ENCODE data around the gene CRHR1.
A peak's percentile ranks its signal among the peaks of the same experiment; 100 is the strongest.

Gene CRHR1

GRCh38 chr17:45783593-45784292 is 377 bp upstream of the CRHR1 start:
- no peaks in the 10 kb centered on the region for H3K4me1 ChIP-seq (ENCODE audit: insufficient read depth, low read length)
- peaks cover 0 to 38% of the 10 kb centered on the region in 2 donors for H3K27me3 ChIP-seq (ENCODE audit: control insufficient read depth in 1 of 2, insufficient read depth in 2 of 2, low read length in 2 of 2)
- H3K4me3 ChIP-seq (ENCODE audit: low read depth in 1 of 2, low read length in 2 of 2), result peak overlapping the region; percentile 38 to 57
- H3K9ac ChIP-seq (ENCODE audit: low read length), result no peak overlapping the region
- H3K36me3 ChIP-seq (ENCODE audit: insufficient read depth, low read length), result no peaks in the 10 kb centered on the region
- no peak overlapping the region for H3K27ac ChIP-seq (ENCODE audit: low read depth, low read length)
- no peaks in the 10 kb centered on the region for H3K9me3 ChIP-seq (ENCODE audit: low read length)

- H3K4me3 ChIP-seq (ENCODE audit: low read depth in 1 of 2, low read length in 2 of 2), result peak overlapping the region; percentile 45 to 47
- H3K4me1 ChIP-seq (ENCODE audit: insufficient read depth, low read length), result no peaks in the 10 kb centered on the region
- no peaks in the 10 kb centered on the region for H3K36me3 ChIP-seq (ENCODE audit: insufficient read depth, low read length)
- H3K9me3 ChIP-seq (ENCODE audit: low read length), result no peaks in the 10 kb centered on the region
- H3K27me3 ChIP-seq (ENCODE audit: control insufficient read depth in 1 of 2, insufficient read depth in 2 of 2, low read length in 2 of 2), result peaks cover 0 to 38% of the 10 kb centered on the region in 2 donors
- H3K27ac ChIP-seq (ENCODE audit: low read depth, low read length), result no peak overlapping the region
- H3K9ac ChIP-seq (ENCODE audit: low read length), result no peak overlapping the region
Measured at GRCh38 chr17:45784741-45785479, 790 bp downstream of the CRHR1 start.

DNA sequence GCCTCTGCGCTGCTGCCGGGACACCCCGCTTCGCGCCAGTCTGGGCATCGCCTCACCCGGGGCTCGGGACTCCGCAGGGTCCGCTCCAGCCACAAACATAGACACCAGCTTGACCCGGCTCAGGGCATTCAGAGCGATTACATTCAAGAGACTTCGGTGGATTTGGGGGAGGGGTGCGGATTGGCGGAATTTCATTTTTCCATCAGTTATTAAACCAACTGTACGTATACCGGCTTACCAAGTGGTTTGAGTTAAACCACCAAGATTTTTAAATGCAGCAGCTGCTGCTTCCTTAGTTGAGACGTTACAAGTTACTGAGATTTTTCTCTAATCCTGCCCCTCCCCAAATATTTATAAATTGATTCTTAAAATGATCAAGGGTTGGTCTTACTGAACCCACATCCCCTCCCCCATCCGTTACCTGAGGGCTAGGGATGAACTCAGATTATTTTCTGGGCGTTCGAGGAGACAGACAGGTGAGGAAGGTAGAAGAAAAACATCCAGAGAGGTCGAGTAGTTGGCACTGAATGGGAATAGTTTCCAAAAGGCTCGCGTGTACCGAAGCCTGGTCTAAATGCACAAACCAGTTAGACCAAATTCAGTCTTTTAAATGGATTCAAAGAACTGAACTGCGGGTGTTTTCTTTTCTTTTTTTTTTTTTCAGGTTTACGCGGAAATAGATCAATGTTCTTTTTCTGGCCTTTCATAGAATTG is 1.5 kb downstream of the CRHR1 start:
- no peaks in the 10 kb centered on the region for H3K9me3 ChIP-seq (ENCODE audit: low read length)
- peaks cover 0 to 38% of the 10 kb centered on the region in 2 donors for H3K27me3 ChIP-seq (ENCODE audit: control insufficient read depth in 1 of 2, insufficient read depth in 2 of 2, low read length in 2 of 2)
- peaks cover 5% of the 10 kb centered on the region for H3K4me1 ChIP-seq (ENCODE audit: insufficient read depth, low read length)
- no peak overlapping the region for H3K27ac ChIP-seq (ENCODE audit: low read depth, low read length)
- H3K4me3 ChIP-seq (ENCODE audit: low read depth in 1 of 2, low read length in 2 of 2), result peak overlapping the region in 1 of 2 donors; percentile 45
- H3K36me3 ChIP-seq (ENCODE audit: insufficient read depth, low read length), result no peaks in the 10 kb centered on the region
- no peak overlapping the region for H3K9ac ChIP-seq (ENCODE audit: low read length)

DNA sequence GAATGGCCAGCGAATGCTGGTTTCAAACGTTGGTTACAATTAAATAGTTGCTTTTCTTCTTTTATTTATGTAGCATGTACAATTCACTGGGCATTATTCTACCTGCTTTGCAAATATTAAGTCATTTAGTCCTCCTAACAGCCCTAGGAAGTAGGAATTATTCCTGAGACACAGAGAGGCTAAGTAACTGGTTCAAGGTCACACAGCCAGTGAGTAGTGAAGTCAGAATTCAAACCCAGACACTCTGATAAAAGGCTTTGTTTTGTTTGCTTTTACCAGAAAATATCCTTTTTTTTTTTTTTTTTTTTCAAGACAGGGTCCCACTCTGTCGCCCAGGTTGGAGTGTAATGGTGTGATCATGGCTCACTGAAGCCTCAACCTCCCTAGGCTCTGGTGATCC is 2.2 kb downstream of the CRHR1 start:
- H3K9me3 ChIP-seq (ENCODE audit: low read length), result no peaks in the 10 kb centered on the region
- no peak overlapping the region for H3K4me3 ChIP-seq (ENCODE audit: low read depth in 1 of 2, low read length in 2 of 2)
- H3K27ac ChIP-seq (ENCODE audit: low read depth, low read length), result no peak overlapping the region
- H3K9ac ChIP-seq (ENCODE audit: low read length), result no peak overlapping the region
- no peaks in the 10 kb centered on the region for H3K36me3 ChIP-seq (ENCODE audit: insufficient read depth, low read length)
- H3K4me1 ChIP-seq (ENCODE audit: insufficient read depth, low read length), result peaks cover 5% of the 10 kb centered on the region
- H3K27me3 ChIP-seq (ENCODE audit: control insufficient read depth in 1 of 2, insufficient read depth in 2 of 2, low read length in 2 of 2), result peaks cover 0 to 38% of the 10 kb centered on the region in 2 donors

DNA sequence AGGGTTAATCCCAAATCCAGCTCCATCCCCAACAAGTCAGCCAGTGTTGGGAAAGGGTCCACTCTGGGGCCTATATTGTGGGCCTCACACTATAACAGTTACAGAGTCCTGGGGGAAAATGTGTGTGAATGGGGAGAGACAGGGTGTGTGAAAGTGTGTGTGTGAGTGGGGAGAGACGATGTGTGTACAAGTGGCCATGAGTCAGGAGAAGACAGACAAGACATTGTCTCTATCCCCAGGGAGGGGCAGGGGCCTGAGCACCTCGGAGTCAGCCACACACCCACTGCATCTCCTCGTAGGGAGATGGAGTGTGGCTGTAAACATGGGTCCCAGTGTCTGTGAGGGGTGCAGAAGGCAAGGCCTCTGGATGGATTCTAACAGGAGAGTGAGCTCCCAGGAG is 2.9 kb downstream of the CRHR1 start:
- no peaks in the 10 kb centered on the region for H3K36me3 ChIP-seq (ENCODE audit: insufficient read depth, low read length)
- H3K9ac ChIP-seq (ENCODE audit: low read length), result no peak overlapping the region
- peaks cover 1 to 42% of the 10 kb centered on the region in 2 donors for H3K27me3 ChIP-seq (ENCODE audit: control insufficient read depth in 1 of 2, insufficient read depth in 2 of 2, low read length in 2 of 2)
- H3K27ac ChIP-seq (ENCODE audit: low read depth, low read length), result no peak overlapping the region
- H3K9me3 ChIP-seq (ENCODE audit: low read length), result no peaks in the 10 kb centered on the region
- no peak overlapping the region for H3K4me3 ChIP-seq (ENCODE audit: low read depth in 1 of 2, low read length in 2 of 2)
- H3K4me1 ChIP-seq (ENCODE audit: insufficient read depth, low read length), result peaks cover 5% of the 10 kb centered on the region

GRCh38 chr17:45787656-45788055 is 3.5 kb downstream of the CRHR1 start:
- Histone ChIP-seq H3K27ac (ENCODE audit: low read depth, low read length) (no peak overlapping the region), H3K36me3 (ENCODE audit: insufficient read depth, low read length) (no peaks in the 10 kb centered on the region), H3K9me3 (ENCODE audit: low read length) (no peaks in the 10 kb centered on the region), H3K27me3 (ENCODE audit: control insufficient read depth in 1 of 2, insufficient read depth in 2 of 2, low read length in 2 of 2) (peaks cover 7 to 46% of the 10 kb centered on the region in 2 donors), H3K9ac (ENCODE audit: low read length) (no peak overlapping the region), H3K4me3 (ENCODE audit: low read depth in 1 of 2, low read length in 2 of 2) (no peak overlapping the region), H3K4me1 (ENCODE audit: insufficient read depth, low read length) (peaks cover 5% of the 10 kb centered on the region)

- Histone ChIP-seq H3K4me1 (ENCODE audit: insufficient read depth, low read length) (peaks cover 5% of the 10 kb centered on the region), H3K4me3 (ENCODE audit: low read depth in 1 of 2, low read length in 2 of 2) (no peak overlapping the region), H3K9ac (ENCODE audit: low read length) (no peak overlapping the region), H3K9me3 (ENCODE audit: low read length) (no peaks in the 10 kb centered on the region), H3K27ac (ENCODE audit: low read depth, low read length) (no peak overlapping the region), H3K27me3 (ENCODE audit: control insufficient read depth in 1 of 2, insufficient read depth in 2 of 2, low read length in 2 of 2) (peaks cover 11 to 46% of the 10 kb centered on the region in 2 donors), H3K36me3 (ENCODE audit: insufficient read depth, low read length) (no peaks in the 10 kb centered on the region)
Measured at GRCh38 chr17:45788057-45788456, 3.9 kb downstream of the CRHR1 start.

GRCh38 chr17:45789874-45790273 is 5.8 kb downstream of the CRHR1 start:
- Histone ChIP-seq H3K9me3 (ENCODE audit: low read length) (no peaks in the 10 kb centered on the region), H3K27ac (ENCODE audit: low read depth, low read length) (no peak overlapping the region), H3K27me3 (ENCODE audit: control insufficient read depth in 1 of 2, insufficient read depth in 2 of 2, low read length in 2 of 2) (peaks cover 15 to 47% of the 10 kb centered on the region in 2 donors), H3K9ac (ENCODE audit: low read length) (no peak overlapping the region), H3K36me3 (ENCODE audit: insufficient read depth, low read length) (no peaks in the 10 kb centered on the region), H3K4me1 (ENCODE audit: insufficient read depth, low read length) (peaks cover 5% of the 10 kb centered on the region), H3K4me3 (ENCODE audit: low read depth in 1 of 2, low read length in 2 of 2) (no peak overlapping the region)

GRCh38 chr17:45790296-45790922 is 6.3 kb downstream of the CRHR1 start:
- Histone ChIP-seq H3K27ac (ENCODE audit: low read depth, low read length) (no peak overlapping the region), H3K4me3 (ENCODE audit: low read depth in 1 of 2, low read length in 2 of 2) (no peak overlapping the region), H3K9me3 (ENCODE audit: low read length) (no peaks in the 10 kb centered on the region), H3K27me3 (ENCODE audit: control insufficient read depth in 1 of 2, insufficient read depth in 2 of 2, low read length in 2 of 2) (peaks cover 17 to 47% of the 10 kb centered on the region in 2 donors), H3K4me1 (ENCODE audit: insufficient read depth, low read length) (peaks cover 5% of the 10 kb centered on the region), H3K9ac (ENCODE audit: low read length) (no peak overlapping the region), H3K36me3 (ENCODE audit: insufficient read depth, low read length) (no peaks in the 10 kb centered on the region)

- H3K4me1 ChIP-seq (ENCODE audit: insufficient read depth, low read length), result peaks cover 5% of the 10 kb centered on the region
- H3K9me3 ChIP-seq (ENCODE audit: low read length), result no peaks in the 10 kb centered on the region
- H3K27ac ChIP-seq (ENCODE audit: low read depth, low read length), result no peak overlapping the region
- H3K27me3 ChIP-seq (ENCODE audit: control insufficient read depth in 1 of 2, insufficient read depth in 2 of 2, low read length in 2 of 2), result peaks cover 17 to 49% of the 10 kb centered on the region in 2 donors
- no peaks in the 10 kb centered on the region for H3K36me3 ChIP-seq (ENCODE audit: insufficient read depth, low read length)
- no peak overlapping the region for H3K9ac ChIP-seq (ENCODE audit: low read length)
- H3K4me3 ChIP-seq (ENCODE audit: low read depth in 1 of 2, low read length in 2 of 2), result no peak overlapping the region
Measured at GRCh38 chr17:45791041-45791582, 7.0 kb downstream of the CRHR1 start.

GRCh38 chr17:45791935-45792334 is 7.8 kb downstream of the CRHR1 start:
- Histone ChIP-seq H3K36me3 (ENCODE audit: insufficient read depth, low read length) (no peaks in the 10 kb centered on the region), H3K4me3 (ENCODE audit: low read depth in 1 of 2, low read length in 2 of 2) (no peak overlapping the region), H3K9me3 (ENCODE audit: low read length) (no peaks in the 10 kb centered on the region), H3K9ac (ENCODE audit: low read length) (no peak overlapping the region), H3K27ac (ENCODE audit: low read depth, low read length) (no peak overlapping the region), H3K4me1 (ENCODE audit: insufficient read depth, low read length) (peaks cover 5% of the 10 kb centered on the region), H3K27me3 (ENCODE audit: control insufficient read depth in 1 of 2, insufficient read depth in 2 of 2, low read length in 2 of 2) (peaks cover 17 to 57% of the 10 kb centered on the region in 2 donors)

All from muscle layer of colon (tissue), 2 donors.